Neuronal stem cell (in vitro differentiated cells): Measurements from ENCODE around the gene MOG.
"Not testable (repeated sequence)": the region's sequence is repeated elsewhere in the genome, so short reads cannot be mapped to it uniquely, and the experiment has no call there.

Source experiments
- DNase-seq: peaks from one replicate; pipeline ENCODE4 v3.0.0-alpha.2; 2013; ENCODE audit warnings: low spot score
- H2AFZ ChIP-seq: one replicate; pipeline ENCODE4 v1.6.1; 2013; ENCODE audit warnings: mild to moderate bottlenecking, low read length, inconsistent platforms
- H2AK5ac ChIP-seq: 2 replicates; pipeline ENCODE4 v1.6.1; 2013; ENCODE audit warnings: low read depth, mild to moderate bottlenecking, inconsistent platforms, low read length, moderate library complexity, mixed read lengths
- H2BK120ac ChIP-seq: 2 replicates; pipeline ENCODE4 v1.6.1; 2013; ENCODE audit warnings: low read depth, mild to moderate bottlenecking, inconsistent platforms, low read length, moderate library complexity, mixed read lengths
- H2BK12ac ChIP-seq: one replicate; pipeline ENCODE4 v1.6.1; 2013; ENCODE audit warnings: low read length, inconsistent platforms
- H2BK15ac ChIP-seq: 2 replicates; pipeline ENCODE4 v1.6.1; 2013; ENCODE audit warnings: mild to moderate bottlenecking, low read length, inconsistent platforms, mixed read lengths
- H2BK5ac ChIP-seq: one replicate; pipeline ENCODE4 v1.6.1; 2013; ENCODE audit warnings: inconsistent platforms, mild to moderate bottlenecking, low read length, moderate library complexity
- H3K14ac ChIP-seq: one replicate; pipeline ENCODE4 v1.6.1; 2013; ENCODE audit warnings: low read length, inconsistent platforms
- H3K18ac ChIP-seq: 2 replicates; pipeline ENCODE4 v1.6.1; 2013; ENCODE audit warnings: low read length, inconsistent platforms
- H3K23ac ChIP-seq: 2 replicates; pipeline ENCODE4 v1.6.1; 2013; ENCODE audit warnings: low read depth, mild to moderate bottlenecking, mixed read lengths, low read length, inconsistent platforms; ENCODE audit not compliant: poor library complexity
- H3K27ac ChIP-seq: replicated peaks from 3 replicates; pipeline ENCODE4 v1.5.1; 2013; ENCODE audit warnings: low read length, inconsistent platforms
- H3K27me3 ChIP-seq, 3 experiments: 2 replicates each; pipeline ENCODE4 v1.6.1; 2013; ENCODE audit warnings: low read length in 3 of 3, mild to moderate bottlenecking in 2 of 3, inconsistent platforms in 1 of 3, low read depth in 1 of 3, mixed read lengths in 1 of 3, moderate library complexity in 1 of 3; ENCODE audit not compliant: control insufficient read depth in 3 of 3, insufficient read depth in 3 of 3
- H3K36me3 ChIP-seq, 2 donors: replicated peaks in 1 of 2; 2 replicates each; pipeline ENCODE4 v1.6.1; 2013; ENCODE audit warnings: low read length in 2 of 2; ENCODE audit not compliant: control insufficient read depth in 2 of 2, insufficient read depth in 2 of 2
- H3K4ac ChIP-seq: 2 replicates; pipeline ENCODE4 v1.6.1; 2013; ENCODE audit warnings: inconsistent platforms, mild to moderate bottlenecking, low read length, moderate library complexity
- H3K4me1 ChIP-seq, 2 donors: 1 replicate in 1 of 2; 2 replicates in 1 of 2; pipeline ENCODE4 v1.6.1; 2013; ENCODE audit warnings: low read length in 2 of 2, low read depth in 1 of 2; ENCODE audit not compliant: control insufficient read depth in 2 of 2, insufficient read depth in 1 of 2
- H3K4me2 ChIP-seq: one replicate; pipeline ENCODE4 v1.6.1; 2013; ENCODE audit warnings: mild to moderate bottlenecking, low read length, inconsistent platforms; ENCODE audit not compliant: insufficient read depth, poor library complexity, severe bottlenecking
- H3K4me3 ChIP-seq, 2 donors: 2 replicates each; pipeline ENCODE4 v1.5.1; 2013; ENCODE audit warnings: low read length in 2 of 2, mild to moderate bottlenecking in 2 of 2, inconsistent platforms in 1 of 2, moderate library complexity in 1 of 2
- H3K79me1 ChIP-seq: one replicate; pipeline ENCODE4 v1.6.1; 2013; ENCODE audit warnings: low read depth, mild to moderate bottlenecking, inconsistent platforms, low read length, moderate library complexity
- H3K9ac ChIP-seq: one replicate; pipeline ENCODE4 v1.6.1; 2013; ENCODE audit warnings: mild to moderate bottlenecking, low read depth, low read length, inconsistent platforms; ENCODE audit not compliant: poor library complexity
- H3K9me3 ChIP-seq, 2 donors: replicated peaks in 1 of 2; 2 replicates each; pipeline versions ENCODE3 to v1.6.1; 2013; ENCODE audit warnings: low read length in 2 of 2, mild to moderate bottlenecking in 2 of 2, inconsistent platforms in 1 of 2, low read depth in 1 of 2, mixed read lengths in 1 of 2, moderate library complexity in 1 of 2; ENCODE audit not compliant: control insufficient read depth in 2 of 2, insufficient read depth in 1 of 2
- H4K8ac ChIP-seq: one replicate; pipeline ENCODE4 v1.6.1; 2013; ENCODE audit warnings: low read depth, mild to moderate bottlenecking, inconsistent platforms, low read length, moderate library complexity
- H4K91ac ChIP-seq: one replicate; pipeline ENCODE4 v1.6.1; 2013; ENCODE audit warnings: low read length, low read depth, mild to moderate bottlenecking, inconsistent platforms; ENCODE audit not compliant: poor library complexity
- WGBS, 2 donors: extraction: QIAGEN DNeasy Blood & Tissue Kit; methylation state at CpG; one replicate each; pipeline ENCODE4 v1.1.7; 2013; ENCODE audit warnings: missing lambda C conversion rate in 2 of 2, mixed read lengths in 1 of 2; ENCODE audit not compliant: insufficient read length in 2 of 2, insufficient replicate concordance in 1 of 2; ENCODE audit errors: extremely low coverage in 2 of 2; 5-methylcytosine and 5-hydroxymethylcytosine counted together

The MOG gene

GRCh38 chr6:29656157-29656556, 735 bp upstream of the MOG start:
- no peak overlapping the region for H3K14ac ChIP-seq
- H2BK120ac ChIP-seq = no peak overlapping the region
- no peak overlapping the region for H3K18ac ChIP-seq
- H3K79me1 ChIP-seq = no peaks in the 10 kb centered on the region
- H2AK5ac ChIP-seq = no peak overlapping the region
- H3K4me3 ChIP-seq = no peak overlapping the region
- H3K4ac ChIP-seq = no peak overlapping the region
- peaks cover 0 to 30% (median 0%) of the 10 kb centered on the region in 3 experiments for H3K27me3 ChIP-seq
- H2BK12ac ChIP-seq = no peak overlapping the region
- no peak overlapping the region for H3K27ac ChIP-seq
- H3K4me2 ChIP-seq = no peak overlapping the region
- no peak overlapping the region for H3K9ac ChIP-seq
- H2BK15ac ChIP-seq = no peak overlapping the region
- no peak overlapping the region for H2AFZ ChIP-seq
- H4K91ac ChIP-seq = no peak overlapping the region
- H3K36me3 ChIP-seq = no peaks in the 10 kb centered on the region
- H2BK5ac ChIP-seq = no peak overlapping the region
- no peak overlapping the region for H3K23ac ChIP-seq
- H4K8ac ChIP-seq = no peak overlapping the region
- no peaks in the 10 kb centered on the region for H3K9me3 ChIP-seq
- no peak for DNase-seq
- WGBS, 2 donors = no CpG with 5 or more reads among the region's 2 CpGs
- H3K4me1 ChIP-seq = peaks cover 0 to 5% of the 10 kb centered on the region in 2 donors

- H3K79me1 ChIP-seq = no peaks in the 10 kb centered on the region
- WGBS, 2 donors = no CpG with 5 or more reads among the region's 3 CpGs
- H3K9ac ChIP-seq = no peak overlapping the region
- H2AFZ ChIP-seq = no peak overlapping the region
- no peak overlapping the region for H4K91ac ChIP-seq
- H4K8ac ChIP-seq = no peak overlapping the region
- H3K4me3 ChIP-seq = no peak overlapping the region
- no peak overlapping the region for H2BK120ac ChIP-seq
- no peak overlapping the region for H3K14ac ChIP-seq
- no peak overlapping the region for H3K4ac ChIP-seq
- peaks cover 0 to 13% of the 10 kb centered on the region in 2 donors for H3K4me1 ChIP-seq
- H3K23ac ChIP-seq = no peak overlapping the region
- H2BK12ac ChIP-seq = no peak overlapping the region
- no peaks in the 10 kb centered on the region for H3K36me3 ChIP-seq
- no peak overlapping the region for H3K4me2 ChIP-seq
- no peaks in the 10 kb centered on the region for H3K9me3 ChIP-seq
- no peak overlapping the region for H3K27ac ChIP-seq
- no peak overlapping the region for H2AK5ac ChIP-seq
- H2BK5ac ChIP-seq = no peak overlapping the region
- H3K18ac ChIP-seq = no peak overlapping the region
- H2BK15ac ChIP-seq = no peak overlapping the region
- H3K27me3 ChIP-seq = peaks cover 0 to 11% (median 0%) of the 10 kb centered on the region in 3 experiments
- DNase-seq = no peak
Measured at GRCh38 chr6:29661071-29661470, 4.2 kb downstream of the MOG start.

GRCh38 chr6:29661502-29662141, 4.7 kb downstream of the MOG start:
- DNase-seq, H3K36me3 ChIP-seq, H3K4ac ChIP-seq, H3K4me3 ChIP-seq, H3K4me2 ChIP-seq, H2BK15ac ChIP-seq, H3K9me3 ChIP-seq, H2BK120ac ChIP-seq, H3K18ac ChIP-seq, H4K91ac ChIP-seq, H3K14ac ChIP-seq, H2BK12ac ChIP-seq, H2BK5ac ChIP-seq, H3K9ac ChIP-seq, H2AFZ ChIP-seq, H3K23ac ChIP-seq, H2AK5ac ChIP-seq, H3K79me1 ChIP-seq, H3K27me3 ChIP-seq, H4K8ac ChIP-seq: not testable (repeated sequence)
- WGBS, 2 donors = no CpG with 5 or more reads among the region's 14 CpGs
- Histone ChIP-seq H3K27ac (peak overlapping the region; percentile 8), H3K4me1 (peaks cover 0 to 15% of the 10 kb centered on the region in 2 donors)

- Histone ChIP-seq H3K4me2 (no peak overlapping the region), H3K23ac (no peak overlapping the region), H2BK12ac (no peak overlapping the region), H2AK5ac (no peak overlapping the region), H3K79me1 (no peaks in the 10 kb centered on the region), H3K4ac (no peak overlapping the region), H3K14ac (no peak overlapping the region), H2BK120ac (no peak overlapping the region), H2AFZ (no peak overlapping the region), H2BK15ac (no peak overlapping the region), H2BK5ac (no peak overlapping the region), H3K4me1 (peaks cover 0 to 20% of the 10 kb centered on the region in 2 donors), H3K18ac (no peak overlapping the region), H3K9ac (no peak overlapping the region), H3K36me3 (no peaks in the 10 kb centered on the region), H3K27ac (no peak overlapping the region), H4K91ac (no peak overlapping the region), H3K4me3 (no peak overlapping the region), H4K8ac (no peak overlapping the region), H3K9me3 (no peaks in the 10 kb centered on the region), H3K27me3 (peaks cover 0 to 20% (median 0%) of the 10 kb centered on the region in 3 experiments)
- DNase-seq = no peak
- WGBS, 2 donors = no CpG with 5 or more reads among the region's 5 CpGs
Measured at GRCh38 chr6:29663300-29664042, 6.6 kb downstream of the MOG start.
